A673 (cell line): ENCODE results near the gene ADRA2A.

ENCODE experiments used
- CTCF ChIP-seq: fragments of 300-800, 200-600 bp; sonication (generic); conservative IDR thresholded peaks from 2 replicates; pipeline ENCODE4 v1.5.1; 2017; ENCODE audit warnings: low read depth, mild to moderate bottlenecking, antibody characterized with exemption, low read length, moderate library complexity, mixed read lengths
- EZH2 ChIP-seq: fragments of 200-600 bp; sonication (generic); IDR thresholded peaks from 2 replicates; pipeline ENCODE4 v1.6.1; 2017; ENCODE audit warnings: borderline replicate concordance, low read depth, mild to moderate bottlenecking, mixed read lengths, antibody characterized with exemption, low read length; ENCODE audit not compliant: poor library complexity, severe bottlenecking

GRCh38 chr10:111119637-111120036 is 42.8 kb downstream of the ADRA2A start:
- TF ChIP-seq CTCF, result no peak
- TF ChIP-seq EZH2, result no peak
